WTC11 (cell line): ENCODE data around the gene SMIM41. TPM values are rescaled to one million over a fixed set of nuclear protein-coding genes. Genes with fewer than 3 reads are reported as not detected.

Experiments used
- ATAC-seq: fragments of 200-7000 bp; cut with Tn5 transposase; 2 replicates; pipeline ENCODE4 v1.10.0; 2021; ENCODE audit warnings: mild to moderate bottlenecking, moderate library complexity
- CTCF ChIA-PET: fragments of 300-600 bp; sonication (Branson Sonifier 250); formaldehyde crosslinking; loops from one replicate; lab custom pipeline; 2021; ENCODE audit warnings: antibody characterized with exemption; lab: Charles Lee
- POLR2A ChIA-PET: fragments of 350-600 bp; sonication (Branson Sonifier 250); formaldehyde crosslinking; loops from one replicate; lab custom pipeline; 2021; ENCODE audit warnings: antibody characterized with exemption; lab: Charles Lee
- DNase-seq: peaks from one replicate; pipeline ENCODE4 v3.0.0; 2021; ENCODE audit warnings: low spot score
- H3K27ac Mint-ChIP-seq: 2 replicates; pipeline ENCODE4 v1.8.0; 2021; ENCODE audit warnings: mixed read lengths
- H3K27me3 Mint-ChIP-seq: 2 replicates; pipeline ENCODE4 v1.8.0; 2021; ENCODE audit warnings: low read depth, mild to moderate bottlenecking, moderate library complexity, mixed read lengths
- H3K36me3 Mint-ChIP-seq: 2 replicates; pipeline ENCODE4 v1.8.0; 2021; ENCODE audit warnings: mixed read lengths
- H3K4me1 Mint-ChIP-seq: 2 replicates; pipeline ENCODE4 v1.8.0; 2022; ENCODE audit warnings: mixed read lengths
- H3K4me3 Mint-ChIP-seq: 2 replicates; pipeline ENCODE4 v1.8.0; 2021; ENCODE audit warnings: mild to moderate bottlenecking, moderate library complexity, mixed read lengths
- H3K9me3 Mint-ChIP-seq: 2 replicates; pipeline ENCODE4 v1.8.0; 2021; ENCODE audit warnings: mixed read lengths
- ARID4B ChIP-seq: sonication (generic); formaldehyde crosslinking; IDR thresholded peaks from 2 replicates; pipeline ENCODE4 v1.8.0; 2023; ENCODE audit warnings: missing genetic modification reagents, mild to moderate bottlenecking, borderline replicate concordance
- CREB1 ChIP-seq: sonication (generic); formaldehyde crosslinking; IDR thresholded peaks from 2 replicates; pipeline ENCODE4 v1.8.0; 2023; ENCODE audit warnings: mild to moderate bottlenecking, missing genetic modification reagents
- ELF4 ChIP-seq: sonication (generic); formaldehyde crosslinking; IDR thresholded peaks from 2 replicates; pipeline ENCODE4 v1.8.1; 2022; ENCODE audit warnings: low read depth, mild to moderate bottlenecking, moderate library complexity, missing genetic modification reagents
- GABPB1 ChIP-seq: sonication (generic); formaldehyde crosslinking; IDR thresholded peaks from 2 replicates; pipeline ENCODE4 v1.8.1; 2023; ENCODE audit warnings: mild to moderate bottlenecking, missing genetic modification reagents
- IRF1 ChIP-seq: sonication (generic); formaldehyde crosslinking; IDR thresholded peaks from 2 replicates; pipeline ENCODE4 v1.8.0; 2023; ENCODE audit warnings: missing genetic modification reagents
- JAZF1 ChIP-seq: fragments of 250-450 bp; sonication (Bioruptor Pico); IDR thresholded peaks from 2 replicates; pipeline ENCODE4 v1.9.0; 2021; ENCODE audit warnings: moderate library complexity, mild to moderate bottlenecking, inconsistent platforms
- MXD4 ChIP-seq: fragments of 250-450 bp; sonication (Bioruptor Pico); IDR thresholded peaks from 2 replicates; pipeline ENCODE4 v1.8.0; 2021; ENCODE audit warnings: mild to moderate bottlenecking, moderate library complexity, borderline replicate concordance
- MYBL2 ChIP-seq: sonication (generic); formaldehyde crosslinking; IDR thresholded peaks from 2 replicates; pipeline ENCODE4 v1.8.1; 2023; ENCODE audit warnings: mild to moderate bottlenecking, moderate library complexity, missing genetic modification reagents
- NFATC4 ChIP-seq: fragments of 250-450 bp; sonication (Bioruptor Pico); IDR thresholded peaks from 2 replicates; pipeline ENCODE4 v1.9.0; 2021; ENCODE audit warnings: mild to moderate bottlenecking
- NFE2L1 ChIP-seq: sonication (generic); formaldehyde crosslinking; IDR thresholded peaks from 2 replicates; pipeline ENCODE4 v1.8.1; 2023; ENCODE audit warnings: missing genetic modification reagents
- OVOL2 ChIP-seq: fragments of 250-450 bp; sonication (Bioruptor Pico); IDR thresholded peaks from 2 replicates; pipeline ENCODE4 v1.9.0; 2021; ENCODE audit warnings: mild to moderate bottlenecking, borderline replicate concordance
- PRDM15 ChIP-seq: sonication (generic); formaldehyde crosslinking; IDR thresholded peaks from 2 replicates; pipeline ENCODE4 v1.8.0; 2022; ENCODE audit warnings: missing genetic modification reagents
- PRRX2 ChIP-seq: fragments of 250-450 bp; sonication (Bioruptor Pico); IDR thresholded peaks from 2 replicates; pipeline ENCODE4 v1.8.0; 2021; ENCODE audit warnings: mild to moderate bottlenecking
- TEAD4 ChIP-seq: sonication (generic); formaldehyde crosslinking; IDR thresholded peaks from 2 replicates; pipeline ENCODE4 v1.8.0; 2022; ENCODE audit warnings: mild to moderate bottlenecking, missing genetic modification reagents
- TP53 ChIP-seq: sonication (generic); formaldehyde crosslinking; IDR thresholded peaks from 2 replicates; pipeline ENCODE4 v1.8.1; 2023; ENCODE audit warnings: mild to moderate bottlenecking, missing genetic modification reagents
- ZBTB21 ChIP-seq: sonication (generic); formaldehyde crosslinking; IDR thresholded peaks from 2 replicates; pipeline ENCODE4 v1.8.1; 2023; ENCODE audit warnings: mild to moderate bottlenecking, missing genetic modification reagents, borderline replicate concordance
- ZNF121 ChIP-seq: sonication (generic); formaldehyde crosslinking; IDR thresholded peaks from 2 replicates; pipeline ENCODE4 v1.8.0; 2023; ENCODE audit warnings: missing genetic modification reagents
- ZNF219 ChIP-seq: sonication (generic); formaldehyde crosslinking; IDR thresholded peaks from 2 replicates; pipeline ENCODE4 v1.8.0; 2023; ENCODE audit warnings: missing genetic modification reagents, mild to moderate bottlenecking, borderline replicate concordance
- ZNF263 ChIP-seq: sonication (generic); formaldehyde crosslinking; IDR thresholded peaks from 2 replicates; pipeline ENCODE4 v1.8.1; 2022; ENCODE audit warnings: low read depth, mild to moderate bottlenecking, moderate library complexity, missing genetic modification reagents
- ZNF281 ChIP-seq: sonication (generic); formaldehyde crosslinking; IDR thresholded peaks from 2 replicates; pipeline ENCODE4 v1.8.0; 2023; ENCODE audit warnings: mild to moderate bottlenecking, missing genetic modification reagents
- total RNA-seq: library from RNA; stranded (reverse); gene quantifications from 3 replicates; pipeline ENCODE4 v1.2.3, GENCODE V29; 2021

SMIM41 gene
- total RNA-seq, 1 experiment from 2014 or later: not detected

- CTCF ChIA-PET: interaction anchor here (0.8 to 11.4 kb wide), 20 partner anchors 9 to 218 kb away, joined by 3 to 388 read pairs (median 9); partner anchors contain the start of genes ATG101 and NR4A1
- TF ChIP-seq IRF1: no peak
- peak; percentile 30; the same call in 1 of the 2 replicates for TF ChIP-seq GABPB1 (CRISPR knock-in tag)
- no peak for TF ChIP-seq MYBL2
- no peak for TF ChIP-seq TP53 (CRISPR knock-in tag)
- TF ChIP-seq PRRX2: no peak
- TF ChIP-seq PRDM15 (CRISPR knock-in tag): no peak
- no peak for TF ChIP-seq ZNF121 (CRISPR knock-in tag)
- H3K9me3 Mint-ChIP-seq: no peaks in the 10 kb centered on the region
- H3K27ac Mint-ChIP-seq: peak overlapping the region; percentile 48; the same call in 1 of the 2 replicates
- peaks cover 10% of the 10 kb centered on the region for H3K36me3 Mint-ChIP-seq
- DNase-seq: no peak
- H3K27me3 Mint-ChIP-seq: no peaks in the 10 kb centered on the region
- no peak overlapping the region for H3K4me3 Mint-ChIP-seq
- H3K4me1 Mint-ChIP-seq: peaks cover 19% of the 10 kb centered on the region
- POLR2A ChIA-PET: interaction anchor here (0.7 to 3.0 kb wide), 3 partner anchors 13 to 56 kb away, joined by 4 to 11 read pairs (median 11); partner anchors contain the start of gene ATG101
- ATAC-seq: no peak
These were observed 2.6 kb downstream of the SMIM41 start for GRCh38 chr12:52082026-52082668.

GRCh38 chr12:52082669-52082987 lies 3.1 kb downstream of the SMIM41 start:
- DNase-seq (no peak), ATAC-seq (no peak)
- no peaks in the 10 kb centered on the region for H3K27me3 Mint-ChIP-seq
- H3K4me1 Mint-ChIP-seq: peaks cover 19% of the 10 kb centered on the region
- H3K4me3 Mint-ChIP-seq: no peak overlapping the region
- ChIA-PET POLR2A (interaction anchor here (2.7 to 3.0 kb wide), 2 partner anchors 13 to 56 kb away, joined by 11 read pairs; partner anchors contain the start of gene ATG101), CTCF (interaction anchor here (0.6 to 11.4 kb wide), 24 partner anchors 8 to 219 kb away, joined by 3 to 388 read pairs (median 6); partner anchors contain the start of genes ATG101 and NR4A1)
- no peak overlapping the region for H3K27ac Mint-ChIP-seq
- TF ChIP-seq TEAD4 (CRISPR knock-in tag): no peak
- TF ChIP-seq NFE2L1: no peak
- TF ChIP-seq ELF4 (CRISPR knock-in tag): no peak
- TF ChIP-seq CREB1 (CRISPR knock-in tag): no peak
- no peak for TF ChIP-seq NFATC4
- no peak for TF ChIP-seq ARID4B (CRISPR knock-in tag)
- TF ChIP-seq OVOL2 (CRISPR knock-in tag): no peak
- TF ChIP-seq JAZF1: no peak
- TF ChIP-seq MXD4 (CRISPR knock-in tag): no peak
- no peak for TF ChIP-seq ZNF263
- TF ChIP-seq ZNF219 (CRISPR knock-in tag): no peak
- TF ChIP-seq ZNF281: no peak
- TF ChIP-seq ZBTB21 (CRISPR knock-in tag): no peak
- H3K36me3 Mint-ChIP-seq: peaks cover 7% of the 10 kb centered on the region
- no peaks in the 10 kb centered on the region for H3K9me3 Mint-ChIP-seq
